GM19193 (cell line): ENCODE measurements around the gene SEMA3E.

Experiments used
- POLR2A ChIP-seq: IDR thresholded peaks from 4 replicates; pipeline ENCODE4 v1.6.1; 2011; ENCODE audit not compliant: insufficient read depth, insufficient read length; ENCODE audit errors: extremely low read depth

SEMA3E gene

DNA sequence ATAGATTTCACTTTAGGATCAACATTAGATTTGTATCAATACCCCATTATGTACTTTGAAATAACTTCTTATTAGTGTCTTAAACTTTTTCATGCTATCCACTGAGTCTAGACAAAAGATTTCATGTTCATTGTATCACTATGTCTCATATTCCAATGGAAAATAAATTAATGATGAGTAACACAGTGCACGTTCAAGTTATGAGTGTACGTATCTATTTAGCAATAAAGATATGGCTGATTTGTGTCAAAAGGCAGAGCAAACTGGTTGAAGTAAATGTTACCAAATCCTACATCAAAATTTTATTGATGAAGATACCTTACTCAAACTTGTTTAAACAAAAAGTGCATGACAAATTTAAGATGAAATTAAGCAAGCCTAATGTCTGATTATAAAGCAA is 102.4 kb downstream of the SEMA3E start:
- no peak for TF ChIP-seq POLR2A

DNA sequence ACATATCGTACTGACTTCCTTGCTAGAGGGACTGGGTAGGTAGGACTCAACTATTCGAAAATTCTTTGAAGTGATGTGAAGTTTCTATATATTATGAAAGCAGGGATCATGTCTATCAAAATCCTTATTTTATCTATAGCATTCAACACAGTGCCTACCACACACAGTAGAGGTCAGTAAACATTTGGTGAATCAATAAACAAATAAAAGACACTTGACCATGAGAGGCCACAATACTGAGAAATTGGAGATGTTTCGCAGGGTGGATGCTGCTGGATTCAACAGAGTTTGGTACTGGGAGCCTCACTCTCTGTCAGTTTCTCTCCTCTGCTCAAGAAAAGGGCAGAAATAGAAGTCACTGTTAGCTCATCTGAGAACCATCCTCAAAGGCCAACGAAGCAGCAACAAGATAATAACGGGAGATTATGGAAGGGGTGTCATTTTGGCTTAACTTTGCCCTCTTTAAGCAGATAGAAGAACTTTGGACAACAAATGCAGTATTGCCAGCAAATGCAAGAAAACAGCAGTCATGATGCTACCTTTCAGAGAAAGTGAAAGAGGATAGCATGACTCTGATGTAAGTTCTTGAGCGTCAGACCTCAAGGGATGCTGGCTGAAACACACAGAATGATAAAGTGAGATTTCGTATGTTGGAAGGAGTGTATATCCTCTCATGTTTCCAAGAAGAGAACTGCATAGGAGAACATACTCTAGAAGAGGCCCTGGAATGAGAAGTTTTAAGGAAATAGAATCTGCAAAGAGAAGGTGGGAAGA is 107.6 kb downstream of the SEMA3E start:
- no peak for TF ChIP-seq POLR2A

DNA sequence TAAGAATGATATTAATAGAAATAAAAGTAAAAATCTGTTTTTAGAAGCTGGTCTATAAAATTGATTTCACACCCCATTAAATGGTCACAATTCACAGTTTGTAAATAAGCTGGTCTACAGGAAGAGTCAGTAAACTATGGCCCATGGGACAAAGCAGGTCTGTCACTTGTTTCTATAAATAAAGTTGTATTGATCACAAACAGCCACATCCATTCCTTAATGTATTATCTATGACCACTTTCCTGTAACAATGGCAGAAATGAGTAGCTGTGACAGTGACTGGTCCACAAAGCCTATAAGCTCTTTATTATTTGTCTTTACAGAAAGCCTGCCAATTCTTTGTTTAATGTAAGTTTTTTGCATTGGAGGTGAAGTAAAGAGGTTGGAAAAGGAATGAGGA is 114.5 kb downstream of the SEMA3E start:
- TF ChIP-seq POLR2A = no peak

DNA sequence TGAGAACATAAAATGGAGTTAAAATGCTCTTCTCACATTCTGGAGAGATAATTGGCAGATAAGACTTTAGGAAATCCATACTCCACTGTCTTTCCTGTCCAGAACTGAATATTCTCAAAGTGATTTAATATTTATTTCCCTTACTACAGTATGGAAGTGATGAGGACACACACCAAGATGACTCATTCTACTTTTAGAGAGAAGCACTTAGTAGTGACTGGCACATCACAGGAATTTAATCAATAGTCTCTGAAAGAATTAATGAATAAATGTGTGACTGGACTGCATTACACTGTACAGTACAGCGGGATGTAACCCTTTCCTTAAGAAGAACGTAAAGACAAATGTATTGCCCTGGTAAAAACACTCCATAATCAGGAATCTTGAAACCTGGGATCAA is 116.7 kb downstream of the SEMA3E start:
- TF ChIP-seq POLR2A = no peak

DNA sequence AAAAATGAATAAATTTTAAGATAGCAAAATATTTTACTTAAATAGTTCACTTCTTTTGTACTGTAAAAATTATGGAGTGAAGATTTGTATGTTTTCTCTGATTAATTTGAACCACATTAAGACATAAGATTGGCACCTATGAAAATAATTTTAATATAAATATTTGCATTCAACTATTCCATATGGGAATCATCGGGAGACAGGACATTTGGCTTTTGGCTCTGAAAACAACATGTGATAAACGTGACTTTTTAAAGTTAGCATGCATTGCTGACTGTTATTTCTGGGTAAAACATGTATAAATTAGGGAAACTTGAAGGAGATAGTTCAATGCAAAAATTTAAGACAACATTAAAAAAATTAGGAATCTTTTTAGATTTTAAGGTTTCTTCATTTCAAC is 117.2 kb downstream of the SEMA3E start:
- no peak for TF ChIP-seq POLR2A

DNA sequence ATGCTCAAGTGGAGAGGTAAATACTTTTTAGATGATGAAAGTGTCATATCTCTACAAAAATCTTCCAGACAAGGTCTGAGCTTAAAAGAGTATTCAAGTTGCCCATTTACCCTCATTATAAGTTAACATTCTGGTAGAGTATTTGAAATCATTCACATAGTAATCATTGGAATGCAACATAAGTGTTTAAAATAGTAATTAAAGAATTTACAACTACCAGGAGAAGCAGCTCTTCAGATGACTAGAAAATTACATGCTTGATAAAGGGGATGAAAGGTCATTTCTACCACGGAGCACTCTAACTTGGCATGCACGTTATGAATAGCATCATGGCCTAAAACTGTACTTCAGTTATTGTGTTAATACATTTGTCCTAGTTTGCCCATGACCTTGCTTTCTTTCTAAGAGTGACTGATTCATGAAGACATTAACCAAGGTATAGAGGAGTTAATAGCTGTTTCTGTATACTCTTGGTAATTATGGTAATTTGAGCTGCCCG is 120.0 kb downstream of the SEMA3E start:
- TF ChIP-seq POLR2A = no peak

DNA sequence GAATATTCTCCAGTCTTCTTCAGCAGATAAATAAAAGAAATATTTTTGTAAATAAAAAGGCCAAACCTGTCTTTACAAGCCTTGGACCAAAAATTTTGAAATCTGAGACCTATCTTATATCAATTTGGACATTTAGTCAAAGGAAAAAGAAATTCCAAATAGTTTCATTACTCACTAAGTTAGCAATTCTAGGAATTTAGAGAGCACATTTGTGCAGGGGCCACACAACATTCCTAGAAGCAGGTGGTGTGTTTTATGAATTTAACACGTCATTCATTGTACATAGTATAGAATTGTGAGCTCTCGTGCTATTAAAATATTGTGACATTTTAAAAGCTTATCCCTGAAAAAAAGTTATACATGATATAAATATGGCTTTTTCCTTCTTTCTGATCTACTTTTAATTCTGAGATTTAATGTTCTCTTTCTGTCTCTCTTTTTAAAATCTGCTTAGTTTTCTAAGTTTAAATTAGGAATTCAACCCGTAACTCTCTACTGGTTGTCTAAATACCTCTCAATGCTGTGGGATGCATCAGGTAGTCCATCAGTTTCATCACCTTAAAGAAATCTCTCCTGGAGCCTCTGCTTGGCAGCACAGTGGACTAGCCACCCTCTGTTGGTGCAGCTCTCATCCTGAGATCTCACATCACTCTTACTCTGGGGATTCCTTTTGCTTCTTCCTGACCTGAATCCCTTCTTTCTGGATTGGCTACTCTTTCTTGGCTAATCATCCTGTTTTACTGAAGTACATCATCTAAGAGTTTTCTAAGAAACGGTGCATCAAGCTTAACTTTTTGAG is 124.5 kb downstream of the SEMA3E start:
- no peak for TF ChIP-seq POLR2A

DNA sequence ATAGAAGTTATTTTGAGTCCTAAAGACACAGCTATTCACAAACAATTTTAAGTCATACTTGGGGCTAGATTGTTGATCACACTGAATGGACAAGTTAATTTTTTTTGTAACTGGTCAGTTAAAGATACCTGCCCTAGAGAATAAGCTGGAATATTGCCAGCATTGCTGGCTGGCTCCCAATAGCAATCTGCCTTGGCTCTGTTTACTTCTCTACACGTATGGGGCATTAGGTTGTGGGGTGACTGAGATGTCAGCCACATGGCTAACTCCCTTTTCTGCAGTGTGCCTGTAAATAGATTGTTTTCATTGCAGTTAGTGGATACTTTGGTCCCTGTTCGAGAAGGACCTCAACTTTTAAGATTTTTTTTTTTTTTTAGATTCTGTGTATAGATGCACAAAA is 128.2 kb downstream of the SEMA3E start:
- TF ChIP-seq POLR2A = no peak

DNA sequence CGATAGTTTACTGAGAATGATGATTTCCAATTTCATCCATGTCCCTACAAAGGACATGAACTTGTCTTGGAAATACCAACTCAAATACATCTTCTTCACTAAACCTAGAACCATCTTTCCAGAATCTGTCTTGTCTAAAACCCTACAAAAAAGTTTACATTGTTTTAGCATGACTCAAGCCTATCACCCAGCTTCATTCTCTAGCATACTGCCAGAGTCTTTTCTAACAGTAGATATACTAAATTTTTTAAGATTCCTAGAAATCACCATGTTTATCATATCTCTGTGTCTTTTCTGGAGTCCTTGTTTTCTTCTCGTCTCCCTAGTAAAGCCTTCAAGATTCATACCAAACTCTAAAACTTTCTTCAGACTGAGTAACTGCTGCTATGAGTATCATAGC is 129.7 kb downstream of the SEMA3E start:
- TF ChIP-seq POLR2A = no peak

DNA sequence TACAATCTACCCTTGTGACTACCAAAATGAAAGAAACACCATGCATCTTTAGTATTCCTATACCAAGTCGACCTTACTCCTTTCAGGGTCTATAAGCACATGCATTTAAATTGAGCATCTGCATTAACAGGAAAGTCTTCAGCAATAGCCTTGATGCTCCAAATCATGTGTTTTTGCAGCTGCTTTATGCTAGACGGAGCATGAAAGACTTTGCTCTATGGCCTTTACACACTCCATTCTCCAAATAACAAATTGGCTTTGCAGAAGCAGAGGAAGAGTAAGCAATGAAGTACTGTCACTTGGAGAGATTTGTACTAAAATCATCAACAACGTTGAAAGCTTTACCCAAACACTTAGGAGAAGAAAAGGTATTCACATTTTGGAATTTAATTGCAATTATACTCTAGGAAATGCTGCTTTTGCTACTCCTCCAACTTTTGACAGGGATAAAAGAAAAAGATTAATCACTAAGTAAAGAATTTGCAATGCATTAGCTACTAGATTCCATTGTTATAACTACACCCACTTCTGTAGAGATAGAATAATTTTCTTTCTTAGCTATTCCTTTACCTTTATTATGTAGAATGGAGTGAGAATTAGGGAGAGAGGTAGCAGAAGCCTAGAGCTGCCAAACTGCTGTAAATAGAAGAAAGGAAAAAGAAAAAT is 131.8 kb downstream of the SEMA3E start:
- TF ChIP-seq POLR2A = no peak

DNA sequence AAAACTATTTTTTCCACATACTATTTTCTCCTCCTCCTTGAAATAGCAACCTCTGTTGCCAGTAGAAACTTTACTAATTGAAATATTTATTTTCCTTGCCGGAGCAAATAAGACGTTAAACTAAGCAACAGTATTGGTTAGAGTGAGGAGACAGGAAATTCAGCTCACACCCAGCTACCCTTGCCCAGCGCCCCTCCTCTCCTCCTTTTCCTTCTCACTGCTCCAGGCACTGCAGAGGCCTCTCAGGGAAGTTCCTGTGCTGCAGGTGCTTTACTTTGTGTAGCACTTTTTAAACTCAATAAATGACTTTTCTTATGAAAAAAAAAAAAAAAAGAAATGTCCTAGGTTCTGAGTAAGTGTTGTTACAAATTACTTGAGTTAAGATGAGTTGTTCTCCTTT is 134.0 kb downstream of the SEMA3E start:
- TF ChIP-seq POLR2A = no peak

DNA sequence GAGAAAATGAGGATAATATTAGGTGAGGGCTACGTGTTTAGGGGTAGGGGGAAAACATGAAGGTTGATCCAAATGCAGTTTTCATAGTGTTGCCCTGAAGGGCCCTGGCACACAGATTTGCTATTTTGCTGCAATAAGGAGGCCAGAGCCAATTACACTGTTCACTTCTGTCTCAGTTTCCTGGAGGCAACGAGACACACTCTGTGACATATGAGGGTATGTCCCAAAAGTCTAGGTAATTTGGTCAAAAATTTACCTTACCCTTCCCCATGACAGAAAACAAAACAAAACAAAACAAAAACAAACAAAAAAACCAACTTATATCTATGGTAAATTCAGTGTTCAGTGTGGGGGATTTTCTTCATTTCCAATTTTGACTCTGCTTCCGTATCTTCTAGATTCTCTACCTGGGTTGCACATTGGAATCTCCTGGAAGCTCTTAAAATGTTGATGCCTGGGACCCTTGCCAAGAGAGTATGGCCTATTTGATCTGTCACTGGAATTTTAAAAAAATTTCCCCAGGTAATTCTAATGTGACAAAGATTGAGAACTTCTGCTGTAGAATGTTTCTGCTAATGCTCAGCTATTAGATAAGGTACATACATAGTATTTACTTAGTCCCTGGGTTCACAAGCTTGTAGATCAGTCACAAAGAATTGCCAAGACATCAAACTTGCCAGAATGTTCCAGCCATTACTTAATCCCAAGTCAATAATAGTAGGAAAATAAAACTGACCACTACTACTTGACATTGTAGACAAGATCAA is 139.5 kb downstream of the SEMA3E start:
- TF ChIP-seq POLR2A = no peak

DNA sequence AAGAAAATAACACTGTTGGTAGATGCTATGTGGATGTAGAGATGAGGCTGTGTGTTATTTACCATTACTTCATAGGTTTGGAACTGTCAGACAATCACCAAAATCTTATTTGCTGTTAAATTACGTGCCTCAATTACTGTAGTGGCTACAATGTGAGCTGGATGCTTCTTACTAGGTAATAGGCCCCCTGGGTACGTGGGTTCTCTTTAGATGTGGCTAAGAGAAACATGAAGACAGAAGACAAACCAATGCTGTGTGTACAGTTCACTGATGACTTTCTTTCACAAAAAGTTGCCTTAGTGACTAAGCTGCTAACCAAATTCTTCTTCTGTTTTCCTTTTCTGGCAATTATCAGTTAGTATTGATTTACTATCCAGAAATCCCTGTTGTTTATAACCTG is 144.6 kb downstream of the SEMA3E start:
- TF ChIP-seq POLR2A = no peak

DNA sequence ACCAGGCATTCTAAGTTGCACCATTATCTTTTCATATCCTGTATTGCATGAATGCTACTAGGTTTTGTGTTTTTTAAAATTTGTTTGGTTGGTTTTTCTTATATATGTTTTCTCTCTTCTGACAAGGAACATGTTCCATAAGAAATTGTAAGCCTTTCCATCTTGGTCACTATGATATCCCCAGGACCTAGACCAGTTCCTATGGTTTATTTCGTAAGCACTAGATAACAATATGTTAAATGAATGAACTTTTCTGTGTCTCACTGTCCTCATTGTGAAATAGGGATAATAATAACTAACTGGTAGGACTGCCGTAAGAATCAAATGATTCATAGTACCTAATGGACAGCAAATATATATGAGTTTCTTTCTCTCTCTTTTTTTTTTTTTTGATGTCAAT is 146.3 kb downstream of the SEMA3E start:
- no peak for TF ChIP-seq POLR2A

DNA sequence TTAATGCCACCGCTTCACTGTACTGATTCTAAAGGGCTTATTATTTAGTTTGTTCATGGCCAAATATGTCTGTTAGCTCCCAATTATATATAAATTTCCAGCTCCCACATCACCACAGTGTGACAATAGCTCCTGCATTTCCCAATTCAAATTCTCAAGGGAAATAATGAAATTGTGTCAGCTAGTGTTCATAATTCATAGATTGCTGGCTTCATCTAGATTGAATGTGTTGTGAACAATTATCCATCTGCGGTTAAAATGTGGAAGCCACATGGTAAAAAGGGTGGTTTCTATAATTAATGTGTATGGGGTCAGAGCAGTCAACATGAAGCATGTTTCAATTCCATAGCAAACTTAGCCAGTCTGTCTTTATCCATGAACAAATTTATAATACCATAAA is 154.3 kb downstream of the SEMA3E start:
- TF ChIP-seq POLR2A = no peak
